B cell (primary cell): Measurements from ENCODE around the gene RBM38. TPM values are rescaled to one million over a fixed set of nuclear protein-coding genes. Genes with fewer than 3 reads are reported as not detected.

Experiments used
- ATAC-seq: fragments of 200-7000 bp; cut with Tn5 transposase; one replicate; pipeline ENCODE4 v1.10.0; 2021; ENCODE audit warnings: low read depth, mild to moderate bottlenecking, moderate number of reproducible peaks, moderate library complexity
- CTCF ChIA-PET: fragments of 350-600 bp; sonication (Branson Sonifier 250); formaldehyde crosslinking; loops from one replicate; lab custom pipeline; 2021; ENCODE audit warnings: antibody characterized with exemption, inconsistent platforms; lab: Charles Lee
- POLR2A ChIA-PET: fragments of 350-600 bp; sonication (Branson Sonifier 250); formaldehyde crosslinking; loops from one replicate; lab custom pipeline; 2021; ENCODE audit warnings: antibody characterized with exemption; lab: Charles Lee
- DNase-seq: peaks from one replicate; pipeline ENCODE4 v3.0.0; 2013
- H2AFZ ChIP-seq: 2 replicates; pipeline ENCODE4 v1.6.1; 2012; ENCODE audit warnings: mild to moderate bottlenecking, low read depth, low read length; ENCODE audit not compliant: insufficient read depth, poor library complexity, severe bottlenecking
- H3K27ac ChIP-seq, 2 donors: 1 replicate in 1 of 2; 2 replicates in 1 of 2; pipeline ENCODE4 v1.5.1; 2012 to 2013; ENCODE audit warnings: low read length in 2 of 2, mild to moderate bottlenecking in 2 of 2, moderate library complexity in 1 of 2
- H3K27me3 ChIP-seq, 4 experiments: fragments of 200-600 bp in 1 of 4; sonication (generic) in 1 of 4; replicated peaks in 1 of 4; 1 replicate in 2 of 4; 2 replicates in 2 of 4; pipeline versions ENCODE4 v1.6.1 to v1.7.0; 2013 to 2016; ENCODE audit warnings: low read length in 3 of 4, mild to moderate bottlenecking in 2 of 4, mixed read lengths in 1 of 4, moderate library complexity in 1 of 4; ENCODE audit not compliant: insufficient read depth in 4 of 4, control insufficient read depth in 3 of 4; ENCODE audit errors: control extremely low read depth in 1 of 4
- H3K36me3 ChIP-seq, 2 experiments: replicated peaks in 1 of 2; 1 replicate in 1 of 2; 2 replicates in 1 of 2; pipeline versions ENCODE4 v1.6.1 to v1.7.1; 2013; ENCODE audit warnings: low read length in 1 of 2; ENCODE audit not compliant: insufficient read depth in 2 of 2, control insufficient read depth in 1 of 2; ENCODE audit errors: control extremely low read depth in 1 of 2, extremely low read depth in 1 of 2
- H3K4me1 ChIP-seq, 2 donors: fragments of 200-600 bp in 1 of 2; sonication (generic) in 1 of 2; 1 replicate in 1 of 2; 2 replicates in 1 of 2; pipeline versions ENCODE4 v1.5.1 to v1.6.1; 2013 to 2017; ENCODE audit warnings: low read length in 2 of 2; ENCODE audit not compliant: control insufficient read depth in 2 of 2, insufficient read depth in 2 of 2
- H3K4me2 ChIP-seq: replicated peaks from 2 replicates; pipeline ENCODE3; 2012; ENCODE audit warnings: mild to moderate bottlenecking, low read depth, low read length; ENCODE audit not compliant: poor library complexity, severe bottlenecking
- H3K4me3 ChIP-seq, 5 experiments: fragments of 200-600 bp in 1 of 5; sonication (generic) in 1 of 5; 1 replicate in 3 of 5; 2 replicates in 2 of 5; pipeline versions ENCODE4 v1.5.1 to v1.7.0; 2011 to 2016; ENCODE audit warnings: low read length in 4 of 5, mild to moderate bottlenecking in 4 of 5, low read depth in 2 of 5, control low read depth in 1 of 5, moderate library complexity in 1 of 5; ENCODE audit not compliant: insufficient read depth in 1 of 5; ENCODE audit errors: control extremely low read depth in 1 of 5, extremely low read depth in 1 of 5
- H3K79me2 ChIP-seq: fragments of 200-600 bp; sonication (generic); one replicate; pipeline ENCODE4 v1.6.0; 2016; ENCODE audit warnings: low read length; ENCODE audit not compliant: control insufficient read depth, insufficient read depth
- H3K9ac ChIP-seq: fragments of 200-600 bp; sonication (generic); 2 replicates; pipeline ENCODE4 v1.6.1; 2017; ENCODE audit warnings: mild to moderate bottlenecking, low read length, moderate library complexity
- H3K9me3 ChIP-seq, 3 donors: one replicate each; pipeline versions ENCODE4 v1.6.1 to v1.7.1; 2013; ENCODE audit warnings: low read length in 2 of 3; ENCODE audit not compliant: control insufficient read depth in 2 of 3, insufficient read depth in 1 of 3; ENCODE audit errors: control extremely low read depth in 1 of 3
- H4K20me1 ChIP-seq: 2 replicates; pipeline ENCODE4 v1.6.0; 2012; ENCODE audit warnings: mild to moderate bottlenecking, low read length; ENCODE audit not compliant: insufficient read depth, control insufficient read depth, poor library complexity, severe bottlenecking
- H3K27ac Mint-ChIP-seq: one replicate; pipeline ENCODE4 v1.8.0; 2021; ENCODE audit warnings: mixed read lengths
- H3K27me3 Mint-ChIP-seq: one replicate; pipeline ENCODE4 v1.8.0; 2021; ENCODE audit warnings: mixed read lengths
- H3K4me1 Mint-ChIP-seq: one replicate; pipeline ENCODE4 v1.8.0; 2021; ENCODE audit warnings: mixed read lengths
- H3K4me3 Mint-ChIP-seq: one replicate; pipeline ENCODE4 v1.8.0; 2021; ENCODE audit warnings: mixed read lengths
- H3K9me3 Mint-ChIP-seq: one replicate; pipeline ENCODE4 v1.8.0; 2022; ENCODE audit warnings: mixed read lengths; ENCODE audit not compliant: insufficient read depth
- CTCF ChIP-seq: fragments of 200-600 bp; IDR thresholded peaks from one replicate; pipeline ENCODE4 v1.8.0; 2022; ENCODE audit warnings: antibody characterized with exemption, mild to moderate bottlenecking
- EZH2 ChIP-seq: IDR thresholded peaks from 2 replicates; pipeline ENCODE4 v1.6.1; 2012; ENCODE audit warnings: borderline replicate concordance, low read depth, mild to moderate bottlenecking, moderate library complexity, low read length; ENCODE audit not compliant: insufficient read depth, poor library complexity, severe bottlenecking
- WGBS: methylation state at CpG from one replicate; pipeline ENCODE4 v1.1.5; 2013; ENCODE audit warnings: missing lambda C conversion rate; ENCODE audit not compliant: insufficient coverage; 5-methylcytosine and 5-hydroxymethylcytosine counted together
- intact Hi-C: fragments of 100-400 bp; cut with micrococcal nuclease; formaldehyde crosslinking; loops from one replicate; pipeline ENCODE4 v1.10.0; 2022
- polyA plus RNA-seq: library from polyadenylated mRNA; depleted of rRNA; stranded (reverse); fragments of >200 nt; gene quantifications from 2 replicates; pipeline ENCODE4 v1.2.3, GENCODE V29; 2012
- total RNA-seq, 2 donors: library from RNA; stranded (reverse); fragments of 120-200 nt in 1 of 2; gene quantifications; 1 replicate in 1 of 2; 2 replicates in 1 of 2; pipeline versions ENCODE4 v1.2.3 to v1.2.4, GENCODE V29; 2013 to 2022

RBM38 gene
- total and polyA plus RNA-seq, 2 donors (not counting 1 experiment from before 2014, with no cell fraction given), result 198 to 225 TPM

DNA sequence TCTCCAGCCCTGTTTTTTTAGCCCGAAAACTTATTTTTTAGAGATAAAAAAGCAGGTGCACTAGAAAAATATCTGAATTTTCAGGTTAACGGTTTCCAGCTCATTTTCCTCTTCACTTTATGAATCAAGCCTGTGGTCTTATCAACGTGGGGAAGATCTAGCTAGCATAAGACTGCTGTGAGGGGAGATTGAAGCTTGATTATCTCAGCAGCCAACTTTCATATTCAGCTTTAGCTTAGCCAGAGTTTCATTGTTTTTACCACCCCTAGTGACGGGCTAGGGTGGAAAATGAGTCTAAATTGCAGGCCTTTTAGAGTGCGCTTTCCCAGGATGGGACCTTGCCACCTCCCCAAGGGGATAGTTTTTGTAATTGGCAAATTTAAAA, 11.9 kb upstream of the RBM38 start:
- POLR2A ChIA-PET, result no interaction called here
- no peaks in the 10 kb centered on the region for H4K20me1 ChIP-seq
- no peak overlapping the region for H3K4me3 ChIP-seq
- no peak overlapping the region for H3K27ac ChIP-seq
- H3K4me3 Mint-ChIP-seq, result no peak overlapping the region
- no peak overlapping the region for H2AFZ ChIP-seq
- peaks cover 0 to 6% of the 10 kb centered on the region in 2 donors for H3K4me1 ChIP-seq
- H3K27ac Mint-ChIP-seq, result peak overlapping the region; percentile 50
- intact Hi-C loops, result no loop called here
- H3K9me3 Mint-ChIP-seq, result no peaks in the 10 kb centered on the region
- no CpG with 5 or more reads among the region's 5 CpGs for WGBS
- H3K79me2 ChIP-seq, result no peaks in the 10 kb centered on the region
- TF ChIP-seq EZH2 (no peak), CTCF (no peak)
- no peak for DNase-seq
- peaks cover 15% of the 10 kb centered on the region for H3K4me1 Mint-ChIP-seq
- H3K4me2 ChIP-seq, result no peak overlapping the region
- H3K9ac ChIP-seq, result no peak overlapping the region
- CTCF ChIA-PET, result interaction anchor here (0.7 to 8.1 kb wide), 10 partner anchors 9 to 217 kb away, joined by 3 to 69 read pairs (median 11); no protein-coding TSS in a partner anchor
- no peaks in the 10 kb centered on the region for H3K27me3 ChIP-seq
- no peaks in the 10 kb centered on the region for H3K27me3 Mint-ChIP-seq
- H3K36me3 ChIP-seq, result peaks cover 0 to 56% of the 10 kb centered on the region in 2 experiments
- no peaks in the 10 kb centered on the region for H3K9me3 ChIP-seq
- no peak for ATAC-seq

DNA sequence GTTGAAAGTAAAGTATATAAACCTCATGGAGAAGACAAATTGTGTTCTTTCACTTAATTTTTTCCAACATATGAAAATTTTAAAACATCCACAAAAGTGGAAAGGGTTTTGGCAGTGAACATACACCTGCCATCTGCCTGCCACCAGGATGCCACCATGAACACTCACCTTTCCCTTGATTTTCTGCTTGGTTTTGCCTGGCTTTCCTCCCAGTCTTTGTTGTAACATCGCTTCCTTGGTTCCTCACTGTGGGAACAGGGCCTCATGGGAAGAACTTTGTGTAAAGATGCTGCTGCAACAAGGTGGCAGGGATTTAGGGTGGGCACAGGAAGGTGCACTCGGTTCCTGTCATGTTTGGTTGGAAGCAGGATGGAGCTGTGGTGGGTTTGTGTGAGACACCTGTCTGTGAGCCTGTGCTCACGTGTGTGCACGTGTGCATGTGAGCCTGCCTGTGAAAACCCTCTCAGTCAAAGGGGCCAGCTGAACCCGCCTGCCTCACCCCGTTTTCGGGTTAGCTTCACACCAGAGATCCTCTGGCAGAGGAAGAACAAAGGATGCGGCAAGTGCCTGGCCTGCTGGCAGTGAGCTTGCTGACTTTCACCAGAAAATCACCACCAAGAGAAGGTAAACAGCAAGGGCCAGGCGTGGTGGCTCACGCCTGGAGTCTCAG, 11.0 kb upstream of the RBM38 start:
- ChIA-PET CTCF (interaction anchor here (1.1 to 8.1 kb wide), 12 partner anchors 8 to 216 kb away, joined by 3 to 69 read pairs (median 11); no protein-coding TSS in a partner anchor), POLR2A (no interaction called here)
- Mint-ChIP-seq H3K4me1 (peaks cover 11% of the 10 kb centered on the region), H3K4me3 (no peak overlapping the region), H3K27ac (no peak overlapping the region), H3K9me3 (no peaks in the 10 kb centered on the region), H3K27me3 (no peaks in the 10 kb centered on the region)
- intact Hi-C loops, result loop anchor here (10.0 kb wide), 1 partner anchor 55 kb away; no protein-coding TSS in a partner anchor
- H3K4me2 ChIP-seq, result no peak overlapping the region
- no peak overlapping the region for H3K4me3 ChIP-seq
- ATAC-seq, result no peak
- no peaks in the 10 kb centered on the region for H3K79me2 ChIP-seq
- no peaks in the 10 kb centered on the region for H3K27me3 ChIP-seq
- H3K36me3 ChIP-seq, result peaks cover 0 to 50% of the 10 kb centered on the region in 2 experiments
- no peak overlapping the region for H3K9ac ChIP-seq
- TF ChIP-seq EZH2 (no peak), CTCF (no peak)
- H2AFZ ChIP-seq, result no peak overlapping the region
- H3K4me1 ChIP-seq, result peaks cover 0 to 6% of the 10 kb centered on the region in 2 donors
- H3K9me3 ChIP-seq, result no peaks in the 10 kb centered on the region
- H4K20me1 ChIP-seq, result no peaks in the 10 kb centered on the region
- H3K27ac ChIP-seq, result no peak overlapping the region
- no peak for DNase-seq
- 94% methylated on average over 7 of the region's 10 CpGs for WGBS
